HG02642 (cell line): ENCODE measurements around the gene MMAB.

Experiments
- ATAC-seq: cut with Tn5 transposase; IDR thresholded peaks from one replicate; pipeline ENCODE4 v1.9.1; 2021; ENCODE audit warnings: mild to moderate bottlenecking; ENCODE audit not compliant: unreplicated experiment, poor library complexity

Gene MMAB

GRCh38 chr12:109562871-109563270 lies 10.4 kb downstream of the MMAB start:
- no peak for ATAC-seq

GRCh38 chr12:109561711-109562030 lies 11.6 kb downstream of the MMAB start:
- ATAC-seq, result no peak

GRCh38 chr12:109560867-109561710 lies 12.2 kb downstream of the MMAB start:
- ATAC-seq, result no peak

GRCh38 chr12:109559601-109560000 lies 13.7 kb downstream of the MMAB start:
- ATAC-seq, result no peak

- ATAC-seq, result no peak
These were observed 14.2 kb downstream of the MMAB start for GRCh38 chr12:109559200-109559505.

GRCh38 chr12:109558374-109559199 lies 14.7 kb downstream of the MMAB start:
- no peak for ATAC-seq

GRCh38 chr12:109557805-109558204 lies 15.5 kb downstream of the MMAB start:
- ATAC-seq, result no peak

- no peak for ATAC-seq
These were observed 16.1 kb downstream of the MMAB start for GRCh38 chr12:109557200-109557599.

- ATAC-seq, result no peak
These were observed 17.6 kb downstream of the MMAB start for GRCh38 chr12:109555431-109556315.

- no peak for ATAC-seq
These were observed 18.5 kb downstream of the MMAB start for GRCh38 chr12:109554761-109555160.

- ATAC-seq, result no peak
These were observed 19.3 kb downstream of the MMAB start for GRCh38 chr12:109553906-109554500.

GRCh38 chr12:109553483-109553882 lies 19.8 kb downstream of the MMAB start:
- ATAC-seq, result no peak

GRCh38 chr12:109552971-109553370 lies 20.3 kb downstream of the MMAB start:
- no peak for ATAC-seq

- no peak for ATAC-seq
These were observed 22.2 kb downstream of the MMAB start for GRCh38 chr12:109551108-109551507.

- ATAC-seq, result no peak
These were observed 23.0 kb downstream of the MMAB start for GRCh38 chr12:109550281-109550680.

- no peak for ATAC-seq
These were observed 23.6 kb downstream of the MMAB start for GRCh38 chr12:109549613-109550270.

- ATAC-seq, result no peak
These were observed 25.0 kb downstream of the MMAB start for GRCh38 chr12:109548258-109548657.

GRCh38 chr12:109547286-109547685 lies 26.0 kb downstream of the MMAB start:
- ATAC-seq, result no peak

GRCh38 chr12:109545826-109546225 lies 27.5 kb downstream of the MMAB start:
- ATAC-seq, result no peak

GRCh38 chr12:109544955-109545531 lies 28.3 kb downstream of the MMAB start:
- no peak for ATAC-seq
